NCI-H2081 treated with DMSO at 0.1 percent for 48 hours (cell line): ENCODE measurements around the gene TWIST1.

Source experiments
- DNase-seq: peaks from one replicate; lab custom pipeline; 2025; lab: John Stamatoyannopoulos, UW

TWIST1 gene

DNA sequence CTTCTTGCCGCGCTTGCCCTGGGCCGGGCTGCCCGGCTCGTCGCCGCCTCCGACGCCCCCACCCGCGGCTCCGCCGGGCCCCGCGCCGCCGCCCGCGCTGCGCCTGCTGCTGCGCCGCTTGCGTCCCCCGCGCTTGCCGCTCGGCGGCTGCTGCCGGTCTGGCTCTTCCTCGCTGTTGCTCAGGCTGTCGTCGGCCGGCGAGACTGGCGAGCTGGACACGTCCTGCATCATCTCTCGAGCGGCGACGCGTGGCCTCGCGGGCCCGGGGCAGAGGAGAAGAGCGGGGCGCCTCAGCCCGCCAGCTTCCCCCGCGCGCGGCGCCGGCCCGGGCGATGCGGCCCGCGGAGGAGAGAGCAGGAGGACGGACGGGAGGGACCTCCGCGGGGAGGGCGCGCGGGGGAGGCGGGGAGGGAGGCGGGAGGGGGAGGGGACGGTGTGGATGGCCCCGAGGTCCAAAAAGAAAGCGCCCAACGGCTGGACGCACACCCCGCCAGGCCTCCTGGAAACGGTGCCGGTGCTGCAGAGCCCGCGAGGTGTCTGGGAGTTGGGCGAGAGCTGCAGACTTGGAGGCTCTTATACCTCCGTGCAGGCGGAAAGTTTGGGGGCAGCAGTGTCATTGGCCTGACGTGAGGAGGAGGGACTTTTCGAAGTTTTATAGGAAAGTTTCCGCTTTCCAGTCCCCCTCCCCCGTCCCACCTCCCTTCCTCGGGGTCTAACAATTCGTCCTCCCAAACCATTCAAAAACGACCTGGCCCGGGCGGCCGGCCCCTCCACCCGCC lies at the start of gene TWIST1:
Gene TWIST1 (minus strand): TSS at position 546 of the 779 bp plus-strand sequence. CDS start 315 bp downstream, at position 231.
- DNase-seq: no peak

DNA sequence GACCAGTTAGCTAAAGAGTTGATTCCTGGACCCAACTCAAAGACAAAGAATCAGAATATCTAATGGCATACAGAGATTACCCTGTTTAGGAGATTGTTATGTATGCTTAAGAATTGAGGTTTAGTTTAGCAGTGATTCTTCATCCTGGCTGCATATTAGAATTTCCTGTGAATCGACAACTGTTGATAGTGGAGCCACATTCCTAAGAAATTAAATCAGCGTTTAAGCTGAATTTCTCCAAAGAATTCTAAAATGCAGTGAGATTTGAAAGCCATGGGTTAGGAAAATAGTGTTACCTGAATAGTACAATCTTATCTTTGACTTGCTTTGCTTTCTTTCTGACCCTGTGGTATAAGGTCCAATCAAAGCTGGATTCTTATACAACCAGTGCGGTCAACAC lies 44.2 kb upstream of the TWIST1 start:
- DNase-seq: no peak

DNA sequence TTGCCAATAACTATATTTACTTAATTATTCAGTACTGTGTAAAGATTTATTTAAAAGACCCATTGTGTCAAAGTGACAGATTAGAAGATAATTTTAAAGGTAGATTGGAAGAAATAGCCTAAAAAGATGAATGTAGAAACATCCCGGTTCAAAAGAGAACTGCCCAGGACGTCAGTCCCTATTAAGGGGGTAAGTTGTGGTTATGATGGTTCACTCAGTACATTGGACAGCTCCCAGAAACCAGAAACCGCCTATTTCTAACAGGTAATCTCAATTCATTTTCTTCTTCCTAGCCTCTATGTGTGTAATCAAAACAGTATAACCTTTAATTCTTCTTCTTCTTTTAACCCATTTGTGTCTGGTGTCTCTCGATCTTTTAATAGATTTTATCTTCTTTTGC lies 29.3 kb upstream of the TWIST1 start:
- no peak for DNase-seq

DNA sequence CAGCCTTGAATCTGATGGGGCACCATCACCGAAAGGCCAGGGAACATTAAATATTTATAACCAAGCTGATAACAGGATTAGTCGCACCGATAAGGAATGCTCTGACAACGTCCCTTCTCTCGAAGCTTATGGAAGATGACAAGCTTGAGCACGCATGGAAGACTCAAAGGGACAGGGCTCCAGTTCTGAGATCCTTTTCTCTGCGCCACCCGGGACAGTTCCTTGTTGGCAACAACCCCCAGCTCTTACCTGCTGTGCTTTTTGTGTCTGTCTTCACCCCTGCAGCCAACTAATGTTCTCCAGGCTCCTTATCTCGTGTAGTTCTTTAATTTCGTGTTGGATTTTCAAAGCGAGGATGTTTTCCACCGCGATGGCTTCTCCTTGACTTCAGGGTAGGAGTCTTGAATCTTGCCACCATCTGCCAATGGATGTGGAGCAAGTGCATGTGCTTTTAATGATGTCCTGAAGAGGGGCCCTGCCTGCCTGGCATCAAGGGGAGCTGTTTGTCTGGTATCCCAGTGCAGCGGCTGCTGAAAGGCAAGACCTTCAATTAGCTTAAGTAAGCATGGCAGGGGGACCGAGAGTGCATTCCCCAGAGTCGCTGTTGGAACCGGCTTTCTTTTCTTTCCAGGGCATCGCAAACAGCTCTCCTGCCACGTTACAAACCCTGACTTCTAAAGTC lies 28.1 kb upstream of the TWIST1 start:
- peak; percentile 60 for DNase-seq

DNA sequence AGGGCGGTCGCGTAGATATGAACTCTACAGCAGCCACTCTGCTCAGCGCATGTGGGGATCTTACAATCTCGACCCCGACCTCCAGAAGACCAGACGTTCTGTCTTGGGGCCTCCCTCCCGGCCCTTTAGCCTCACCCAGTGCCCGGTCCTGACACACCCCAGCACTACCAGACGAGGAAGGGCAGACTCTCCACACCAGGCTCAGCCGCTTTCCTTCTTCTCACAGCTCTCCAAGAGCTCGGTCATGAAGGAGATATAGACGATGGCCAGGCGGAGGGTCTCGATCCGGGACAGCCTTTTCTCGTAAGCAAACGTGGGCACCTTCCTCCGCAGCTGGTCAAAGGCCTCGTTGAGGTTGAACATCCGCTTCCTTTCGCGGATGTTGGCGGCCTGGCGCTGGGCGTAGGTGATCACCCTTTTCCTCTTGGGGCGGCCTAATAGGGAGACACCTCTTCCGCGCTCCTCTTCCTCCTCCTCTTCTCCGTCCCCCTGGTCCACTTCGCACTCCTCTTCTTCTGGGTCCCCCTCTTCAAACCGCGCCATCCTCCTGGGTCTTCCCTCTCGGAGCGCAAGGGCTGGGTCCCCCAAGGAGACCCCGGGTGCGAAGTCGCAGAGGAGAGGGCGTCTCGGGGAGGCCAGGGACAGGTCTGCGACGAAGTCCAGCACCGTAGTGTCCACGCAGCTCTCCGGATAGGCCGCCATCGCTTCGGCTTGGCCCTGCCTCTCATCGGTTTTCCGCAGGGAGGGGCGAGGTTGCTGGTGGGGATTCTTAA lies 27.4 kb upstream of the TWIST1 start, which contains the start of gene FERD3L:
Gene FERD3L (minus strand): TSS at position 761 of the 773 bp plus-strand sequence. CDS start 59 bp downstream, at position 702.
- no peak for DNase-seq

DNA sequence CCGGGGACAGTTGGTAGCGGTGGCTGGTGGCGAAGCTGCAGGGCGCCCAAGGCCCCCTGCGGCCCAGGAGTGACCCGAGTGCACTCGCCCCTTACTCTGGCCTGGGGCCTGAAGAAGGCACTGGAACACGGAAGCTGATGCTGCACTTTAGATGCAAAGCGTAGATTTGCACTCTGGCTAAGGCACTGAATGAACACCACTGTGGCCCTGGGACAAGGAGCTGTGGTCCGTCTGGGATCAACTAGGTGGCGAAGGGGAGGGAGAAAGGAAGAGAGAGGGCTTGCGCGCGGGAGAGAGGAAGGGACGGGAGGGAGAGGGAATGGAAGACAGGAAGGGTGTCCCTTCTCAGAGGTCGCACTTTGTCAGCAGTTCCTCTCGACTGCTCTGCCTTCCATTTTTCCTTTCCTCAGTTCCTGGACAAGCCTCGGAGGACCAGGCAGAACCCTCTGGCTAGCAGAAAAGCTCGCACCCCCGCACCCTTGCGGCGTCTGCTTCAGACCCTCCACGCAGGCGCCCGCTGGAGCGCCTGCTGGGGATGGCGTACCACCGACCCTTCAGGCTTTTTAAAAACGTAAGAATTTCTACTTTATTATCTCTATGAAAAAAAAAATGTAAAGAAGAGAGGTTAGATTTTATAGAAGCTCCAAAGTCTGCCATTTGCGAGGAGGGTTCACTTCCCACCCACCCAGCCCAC lies 26.6 kb upstream of the TWIST1 start:
- DNase-seq: no peak

DNA sequence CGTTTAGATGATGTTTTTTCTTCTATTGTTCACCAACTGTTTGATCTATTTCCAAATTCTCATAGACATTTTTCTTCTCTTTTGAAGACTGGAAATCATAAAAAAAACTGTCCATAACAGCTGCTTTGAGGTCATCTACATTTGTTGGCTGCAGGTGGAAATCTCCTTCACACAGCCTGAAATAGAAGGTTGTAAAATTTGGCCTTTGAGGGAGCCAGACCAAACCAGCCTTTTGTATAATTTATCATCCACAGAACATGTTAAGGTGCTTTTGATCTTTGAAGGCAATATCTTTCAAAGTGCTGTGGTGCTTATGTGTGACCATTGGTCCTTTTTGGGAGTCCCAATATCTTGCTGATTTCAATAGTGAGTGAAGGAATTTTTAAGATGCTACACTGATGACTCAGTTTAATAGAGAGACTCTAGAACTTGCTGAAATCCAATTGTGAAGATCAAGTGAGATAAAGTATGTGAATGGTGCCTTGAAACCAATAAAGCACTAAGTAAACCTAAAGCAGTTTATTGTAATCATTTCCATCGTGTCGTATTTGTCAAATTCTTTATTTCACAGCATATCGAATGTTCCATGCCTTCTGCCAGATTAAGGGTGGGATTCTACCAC lies 22.4 kb upstream of the TWIST1 start:
- DNase-seq: no peak

DNA sequence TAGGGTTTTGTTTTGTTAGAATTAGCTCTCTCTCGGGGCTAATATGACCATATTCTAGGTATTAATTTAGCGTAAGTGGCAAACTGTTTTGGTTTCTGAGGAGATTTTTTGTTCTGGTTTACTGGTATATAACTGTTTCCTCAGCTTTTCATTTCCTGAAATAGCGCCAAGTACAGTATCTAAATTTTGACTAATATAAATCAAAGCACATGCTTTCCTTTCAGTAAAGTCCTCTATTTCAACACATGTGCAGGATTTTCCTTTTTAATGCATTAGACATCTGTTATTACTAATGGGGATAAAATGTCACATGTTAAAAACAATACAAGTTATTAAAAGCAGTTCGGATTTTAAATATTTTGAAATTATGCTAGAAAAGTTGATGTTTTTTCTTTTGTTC lies 16.4 kb upstream of the TWIST1 start:
- no peak for DNase-seq

DNA sequence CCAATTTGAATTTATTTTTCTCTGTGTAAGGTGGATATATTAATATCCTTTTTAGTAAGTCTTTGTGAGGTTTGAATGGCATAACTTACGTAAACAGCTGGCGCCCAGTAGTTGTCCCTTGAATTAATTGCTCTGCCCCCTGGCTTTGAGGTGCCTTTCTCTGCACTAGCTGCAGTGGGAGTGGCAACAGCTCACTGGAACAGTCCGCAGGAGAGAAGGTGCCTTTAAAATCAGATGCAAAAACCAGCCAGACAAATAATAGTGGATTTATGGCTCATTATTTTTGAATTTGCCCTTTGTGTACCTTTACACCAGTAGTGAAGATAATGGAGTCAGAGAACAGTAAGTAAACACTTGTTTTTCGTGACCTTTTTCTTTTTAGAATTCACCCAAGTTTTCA lies 16.0 kb upstream of the TWIST1 start:
- DNase-seq: no peak

DNA sequence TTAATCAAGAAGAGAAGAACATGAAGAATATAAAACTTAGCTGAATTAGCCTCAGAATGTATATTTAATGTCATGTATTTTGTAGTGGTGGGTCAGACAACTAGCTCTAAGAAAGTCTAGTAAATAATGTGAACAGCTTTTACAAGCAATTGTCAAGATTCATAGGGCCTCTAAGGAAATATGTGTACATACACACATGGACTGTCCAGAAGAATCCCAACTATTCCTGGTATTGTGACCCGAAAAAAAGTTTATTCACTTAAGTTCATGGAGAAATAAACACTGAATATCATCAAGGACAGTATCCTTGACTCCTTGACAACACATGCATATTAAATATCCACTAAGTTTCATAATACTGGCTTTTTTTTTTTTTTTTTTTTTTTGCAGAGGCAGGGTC lies 11.4 kb upstream of the TWIST1 start:
- DNase-seq: no peak

DNA sequence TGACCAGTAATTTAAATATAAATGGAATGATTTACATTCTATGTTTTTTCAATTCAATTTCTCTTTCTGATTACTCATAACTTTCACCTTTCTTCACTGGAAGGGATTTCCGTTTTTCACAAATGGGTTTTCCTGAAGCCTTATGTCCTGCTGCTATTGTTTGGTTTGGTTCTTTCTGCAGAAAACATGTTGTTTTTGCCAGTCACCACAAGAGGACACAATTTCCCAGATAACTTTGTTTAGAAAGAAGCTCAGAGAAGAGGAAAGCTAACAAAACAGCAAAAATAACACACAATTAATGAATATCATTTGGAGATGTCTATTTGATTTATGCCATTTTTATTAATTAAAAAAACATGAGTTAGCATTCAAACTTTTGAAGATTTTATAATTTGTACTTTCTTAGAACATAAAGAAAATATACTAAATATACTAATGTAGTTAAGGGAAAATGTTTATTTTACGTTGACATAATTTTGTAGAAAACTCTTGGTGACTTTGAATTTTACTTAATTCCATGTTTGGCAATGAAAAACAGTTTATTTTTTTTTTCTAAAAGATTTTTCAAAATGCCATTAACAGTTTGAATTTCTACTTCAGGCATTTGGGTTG lies 4.6 kb upstream of the TWIST1 start:
- peak; percentile 85 for DNase-seq

DNA sequence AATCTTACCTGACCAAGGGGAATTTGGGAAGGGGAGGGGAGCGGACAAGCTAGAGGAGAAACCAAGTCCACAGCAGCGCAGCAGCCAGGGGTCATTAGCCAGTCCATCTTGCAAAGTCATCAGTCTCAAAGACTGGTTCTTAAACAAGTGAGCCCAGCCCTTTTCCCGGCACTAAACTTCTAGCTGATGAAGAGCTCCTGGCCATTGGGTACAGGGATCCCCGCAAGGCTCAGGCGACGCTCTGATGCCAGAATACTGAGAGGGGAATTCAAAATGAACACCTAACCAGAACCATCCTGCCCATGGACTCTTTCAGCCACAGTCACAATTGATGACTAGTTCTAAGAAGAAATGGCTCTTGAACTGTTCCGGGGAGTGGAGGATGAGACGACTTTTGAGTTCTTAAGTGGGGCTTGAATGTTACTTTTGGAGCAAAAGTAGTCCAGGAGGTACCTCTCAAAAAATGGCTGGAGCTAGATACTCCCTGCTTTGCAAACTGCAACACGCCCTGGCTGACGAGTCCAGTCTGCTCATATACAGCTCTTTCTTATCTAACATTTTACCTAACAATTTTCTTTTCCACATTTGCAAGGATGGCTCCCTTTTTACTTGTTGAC lies 2.5 kb upstream of the TWIST1 start:
- no peak for DNase-seq

DNA sequence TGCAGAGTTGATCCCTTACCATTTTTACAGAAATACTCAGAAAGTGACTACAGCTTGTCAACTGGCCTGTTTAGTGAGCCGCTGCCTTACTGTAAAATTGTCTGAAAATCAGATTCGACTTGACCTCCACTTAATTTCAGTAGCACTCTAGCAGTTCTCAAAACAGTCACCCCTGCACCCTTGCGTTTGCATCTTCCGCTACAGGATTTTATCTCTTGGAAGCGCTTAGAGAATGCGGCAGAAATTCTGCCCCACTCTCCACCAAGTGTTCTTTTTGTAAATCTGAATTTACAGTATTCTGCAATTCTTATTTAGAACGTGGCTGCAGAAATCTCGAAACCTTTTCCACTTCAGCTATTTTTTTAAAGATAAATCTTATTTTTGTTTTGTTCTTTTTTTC lies 1.9 kb upstream of the TWIST1 start:
- no peak for DNase-seq

DNA sequence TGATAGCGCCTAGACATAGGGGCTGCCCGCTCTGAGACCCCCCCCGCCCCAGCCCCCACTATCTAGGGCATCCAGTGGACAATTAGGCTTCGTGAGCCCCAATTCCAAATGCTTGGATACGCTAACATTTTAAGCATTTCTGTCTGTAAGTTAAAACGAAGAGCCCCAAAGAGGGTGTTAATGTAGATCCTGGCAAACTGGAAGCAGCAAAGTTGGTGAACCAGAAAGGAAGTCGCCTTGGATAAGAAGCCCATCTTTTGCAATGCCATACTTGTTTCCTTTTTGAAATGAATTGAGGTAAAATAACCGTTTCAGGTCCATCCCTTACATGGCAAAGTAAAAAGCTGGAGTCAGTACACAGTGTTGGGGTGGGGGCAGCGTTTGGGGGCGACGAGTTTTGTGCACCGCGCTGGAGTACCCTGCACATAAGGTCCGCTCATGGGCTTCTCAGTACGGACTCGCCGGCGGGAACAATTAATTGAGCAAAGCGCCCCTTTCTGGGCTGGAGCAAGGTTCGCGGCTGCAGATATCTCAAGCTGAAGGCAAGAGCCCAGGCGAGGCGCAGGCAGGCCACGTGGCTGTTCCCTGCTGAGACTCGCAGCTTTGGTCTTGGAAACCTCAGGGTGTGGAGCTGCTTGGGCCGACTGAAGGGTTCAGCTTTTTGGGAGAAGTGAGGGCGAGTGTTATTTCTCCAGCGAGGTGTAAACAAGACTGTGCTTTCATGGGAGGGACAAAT lies 1.4 kb upstream of the TWIST1 start:
- no peak for DNase-seq

DNA sequence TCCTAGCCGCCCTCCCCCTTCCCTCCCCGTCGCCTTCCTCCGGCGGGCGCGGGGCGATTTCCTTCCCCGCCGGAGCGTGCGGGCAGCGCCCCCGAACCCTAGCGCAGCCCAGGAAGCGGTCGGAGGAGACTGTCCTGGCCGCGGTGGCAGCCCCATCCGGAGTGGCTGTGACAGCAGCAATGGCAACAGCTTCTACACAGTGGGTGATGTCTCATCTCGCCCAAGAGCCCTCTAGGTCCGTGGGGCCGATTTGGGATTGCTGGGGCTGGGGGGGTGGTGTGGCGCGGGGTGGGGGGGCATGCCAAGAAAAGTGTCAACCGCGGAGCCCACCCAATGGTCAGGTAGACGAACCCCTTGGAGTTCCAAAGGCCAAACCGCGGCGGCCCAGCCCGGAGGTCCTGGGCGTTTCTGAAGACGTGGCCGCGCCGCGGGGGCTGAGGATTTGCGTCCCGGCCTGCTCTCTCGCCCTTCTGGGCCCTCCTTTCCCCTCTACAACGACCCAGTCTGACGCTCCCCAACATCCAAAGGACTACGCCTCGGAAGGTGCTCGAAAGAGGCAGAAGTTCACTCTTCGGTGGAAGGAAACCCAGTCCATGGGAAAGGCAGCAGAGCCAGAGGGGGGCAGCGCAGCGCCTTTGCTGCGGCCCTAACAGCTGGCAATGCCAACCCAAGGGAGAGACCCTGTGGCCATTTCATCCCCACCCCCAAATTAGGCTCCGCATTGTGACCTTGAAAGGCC lies 603 bp upstream of the TWIST1 start:
- no peak for DNase-seq

DNA sequence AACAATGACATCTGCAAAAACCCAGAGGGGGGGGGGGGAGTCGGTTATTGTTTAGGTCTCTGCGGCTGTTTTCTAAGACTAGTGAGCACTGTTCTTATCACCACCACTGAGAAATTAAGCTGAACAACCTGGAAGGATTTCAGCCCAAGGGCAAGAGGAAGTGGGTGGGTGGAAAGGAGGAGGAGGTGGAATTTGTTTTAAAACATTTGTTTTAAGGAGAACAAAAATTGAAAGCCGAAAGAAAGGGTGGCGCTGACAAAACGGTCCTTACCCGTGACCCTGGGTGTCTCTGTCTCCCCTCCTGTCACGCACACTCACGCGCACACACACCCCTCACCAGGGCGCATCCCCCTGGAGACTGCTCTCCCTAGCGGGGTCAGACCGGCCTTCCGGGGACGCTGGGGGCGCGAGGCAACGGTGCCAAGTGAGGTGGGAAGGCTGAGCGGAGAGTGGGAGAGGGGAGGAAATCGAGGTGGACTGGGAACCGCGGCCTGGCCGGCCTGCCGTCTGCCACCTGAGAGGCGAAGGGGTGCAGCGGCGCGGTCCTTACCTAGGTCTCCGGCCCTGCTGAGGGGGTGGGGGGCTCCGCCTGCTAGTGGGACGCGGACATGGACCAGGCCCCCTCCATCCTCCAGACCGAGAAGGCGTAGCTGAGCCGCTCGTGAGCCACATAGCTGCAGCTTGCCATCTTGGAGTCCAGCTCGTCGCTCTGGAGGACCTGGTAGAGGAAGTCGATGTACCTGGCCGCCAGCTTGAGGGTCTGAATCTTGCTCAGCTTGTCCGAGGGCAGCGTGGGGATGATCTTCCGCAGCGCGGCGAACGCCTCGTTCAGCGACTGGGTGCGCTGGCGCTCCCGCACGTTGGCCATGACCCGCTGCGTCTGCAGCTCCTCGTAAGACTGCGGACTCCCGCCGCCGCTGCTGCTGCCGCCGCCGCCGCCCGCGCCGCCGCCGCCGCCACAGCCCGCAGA lies 1.0 kb downstream of the TWIST1 start:
- peak; percentile 22 for DNase-seq

DNA sequence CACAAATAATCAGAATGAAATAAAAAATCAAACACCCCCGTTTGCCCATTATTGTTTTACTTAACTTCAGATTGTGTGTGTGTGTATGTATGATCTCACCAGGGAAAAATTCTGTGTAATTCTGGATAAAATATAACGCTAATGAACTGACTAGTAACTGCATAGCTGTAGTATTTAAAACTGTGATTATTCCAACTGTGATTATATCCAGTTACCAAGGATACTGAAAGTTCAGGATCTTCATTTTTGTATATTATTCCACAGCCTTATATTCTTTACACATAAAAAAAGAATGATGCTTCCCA lies 2.9 kb downstream of the TWIST1 start:
- no peak for DNase-seq

DNA sequence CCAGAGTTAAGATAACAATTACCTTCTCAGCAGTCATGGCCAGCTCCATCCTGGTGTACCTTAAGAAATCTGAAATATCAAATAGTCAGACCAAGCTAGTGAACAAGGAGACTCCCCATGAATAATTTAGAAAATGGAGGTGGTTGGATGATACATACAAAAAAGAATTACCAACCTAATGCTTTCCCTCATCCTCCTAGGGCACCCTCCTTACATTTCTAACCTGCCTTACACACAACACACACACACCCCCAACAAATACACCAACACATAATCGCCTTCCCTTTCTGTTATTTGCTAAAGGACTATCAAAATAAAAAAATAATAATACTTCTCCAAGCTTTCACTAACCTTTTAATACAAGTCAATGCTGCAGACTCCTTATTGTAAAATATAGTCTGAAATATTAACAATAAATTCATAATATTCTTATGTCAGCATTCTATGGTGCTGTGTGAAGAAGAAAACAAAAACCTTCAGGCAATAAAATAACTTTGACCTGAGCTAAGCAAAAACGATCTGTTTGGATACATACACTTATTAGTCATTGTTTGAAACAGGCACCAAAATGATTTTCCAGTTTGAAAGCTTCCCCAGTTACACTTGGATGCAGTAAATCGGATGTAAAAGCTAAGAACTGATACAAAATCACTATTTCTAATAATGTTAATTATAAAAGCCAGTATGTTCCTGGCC lies 3.4 kb downstream of the TWIST1 start:
- DNase-seq: no peak
